ENCODE results near the gene ANXA6.

- no peak for TF ChIP-seq POLR2AphosphoS5 (IDR thresholded peaks at IDR 0.05)
- no peak for TF ChIP-seq CTCF (IDR thresholded peaks at IDR 0.05)
- no peak for TF ChIP-seq POLR2A (IDR thresholded peaks at IDR 0.05)
- TF ChIP-seq EP300 (IDR thresholded peaks at IDR 0.05), result no peak
These were observed 10.5 kb downstream of the ANXA6 start for GRCh38 chr5:151147033-151147432.

Data from gastroesophageal sphincter (tissue), 3 donors.